ENCODE measurements around the gene CAPN5. TPM values are rescaled to one million over a fixed set of nuclear protein-coding genes. Genes with fewer than 3 reads are reported as not detected.

Gene CAPN5
- total RNA-seq, 1 donor from 2014 or later = 7.9 TPM

GRCh38 chr11:77130763-77131513, 64.2 kb downstream of the CAPN5 start:
- intact Hi-C loops (cut with DNase I) = no loop called here
- no peak for DNase-seq (ENCODE audit: low spot score in 2 of 2)
- H3K27ac ChIP-seq = peak overlapping the region; percentile 44 to 48

DNA sequence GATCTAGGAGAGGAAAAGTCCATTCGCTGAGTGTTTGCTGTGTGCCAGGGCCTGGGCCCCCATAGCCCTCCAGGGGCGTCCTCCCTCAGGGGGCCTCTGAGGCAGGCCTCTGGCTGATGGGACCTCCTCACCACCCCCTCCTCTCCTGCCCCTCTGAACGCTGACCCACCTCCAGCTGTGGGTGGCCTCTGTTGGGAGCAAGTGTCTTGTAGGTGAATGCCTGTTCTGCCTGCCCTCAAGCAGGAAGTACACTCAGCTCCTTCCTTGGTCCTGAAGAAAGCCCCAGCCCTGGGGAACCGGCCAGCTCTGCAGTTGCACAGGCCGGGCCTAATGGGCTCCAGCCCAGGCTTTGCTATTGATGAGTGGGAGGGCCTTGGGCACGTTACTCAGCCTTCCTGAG, 64.8 kb downstream of the CAPN5 start:
- no peaks in the 10 kb centered on the region for H3K27me3 ChIP-seq
- TF ChIP-seq, protein P1, sequence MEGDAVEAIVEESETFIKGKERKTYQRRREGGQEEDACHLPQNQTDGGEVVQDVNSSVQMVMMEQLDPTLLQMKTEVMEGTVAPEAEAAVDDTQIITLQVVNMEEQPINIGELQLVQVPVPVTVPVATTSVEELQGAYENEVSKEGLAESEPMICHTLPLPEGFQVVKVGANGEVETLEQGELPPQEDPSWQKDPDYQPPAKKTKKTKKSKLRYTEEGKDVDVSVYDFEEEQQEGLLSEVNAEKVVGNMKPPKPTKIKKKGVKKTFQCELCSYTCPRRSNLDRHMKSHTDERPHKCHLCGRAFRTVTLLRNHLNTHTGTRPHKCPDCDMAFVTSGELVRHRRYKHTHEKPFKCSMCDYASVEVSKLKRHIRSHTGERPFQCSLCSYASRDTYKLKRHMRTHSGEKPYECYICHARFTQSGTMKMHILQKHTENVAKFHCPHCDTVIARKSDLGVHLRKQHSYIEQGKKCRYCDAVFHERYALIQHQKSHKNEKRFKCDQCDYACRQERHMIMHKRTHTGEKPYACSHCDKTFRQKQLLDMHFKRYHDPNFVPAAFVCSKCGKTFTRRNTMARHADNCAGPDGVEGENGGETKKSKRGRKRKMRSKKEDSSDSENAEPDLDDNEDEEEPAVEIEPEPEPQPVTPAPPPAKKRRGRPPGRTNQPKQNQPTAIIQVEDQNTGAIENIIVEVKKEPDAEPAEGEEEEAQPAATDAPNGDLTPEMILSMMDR (IDR thresholded peaks at IDR 0.05) = no peak
- no peaks in the 10 kb centered on the region for H3K36me3 ChIP-seq
- intact Hi-C loops (cut with DNase I) = no loop called here
- H3K4me3 ChIP-seq = no peak overlapping the region
- H3K4me1 ChIP-seq = peaks cover 11 to 20% of the 10 kb centered on the region in 2 donors
- no peaks in the 10 kb centered on the region for H3K9me3 ChIP-seq
- peak overlapping the region; percentile 42 to 48 for H3K27ac ChIP-seq
- no peak for DNase-seq (ENCODE audit: low spot score in 2 of 2)

More at GRCh38 chr11:77130763-77131513, 64.2 kb downstream of the CAPN5 start:
- no peaks in the 10 kb centered on the region for H3K27me3 ChIP-seq
- no peak overlapping the region for H3K4me3 ChIP-seq
- H3K9me3 ChIP-seq = no peaks in the 10 kb centered on the region
- H3K36me3 ChIP-seq = no peaks in the 10 kb centered on the region
- TF ChIP-seq, protein P1 (IDR thresholded peaks at IDR 0.05) = no peak
- H3K4me1 ChIP-seq = peaks cover 11 to 20% of the 10 kb centered on the region in 2 donors

DNA sequence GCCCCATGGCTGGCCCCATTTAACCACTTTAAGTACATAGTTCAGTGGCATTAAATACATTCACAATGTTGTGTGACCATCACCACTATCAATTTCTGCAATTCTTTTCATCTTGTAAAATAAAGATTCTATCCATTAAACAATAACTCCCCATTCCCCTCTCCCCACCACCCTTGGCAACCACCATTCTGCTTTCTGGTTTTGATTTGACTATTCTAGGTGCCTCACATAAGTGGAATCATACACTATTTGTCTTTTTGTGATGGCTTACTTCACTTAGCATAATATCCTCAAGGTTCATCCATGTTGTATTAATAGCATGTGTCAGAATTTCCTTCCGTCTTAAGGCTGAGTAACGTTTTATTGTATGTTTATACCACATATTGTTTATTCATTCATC, 68.3 kb downstream of the CAPN5 start:
- Histone ChIP-seq H3K4me1 (peaks cover 0 to 6% of the 10 kb centered on the region in 2 donors), H3K4me3 (no peak overlapping the region)

GRCh38 chr11:77136074-77136473, 69.3 kb downstream of the CAPN5 start:
- TF ChIP-seq, protein P1 (IDR thresholded peaks at IDR 0.05) = no peak
- Histone ChIP-seq H3K4me3 (no peak overlapping the region), H3K27me3 (no peaks in the 10 kb centered on the region), H3K36me3 (no peaks in the 10 kb centered on the region), H3K4me1 (peaks cover 0 to 4% of the 10 kb centered on the region in 2 donors), H3K9me3 (no peaks in the 10 kb centered on the region), H3K27ac (no peak overlapping the region)
- intact Hi-C loops (cut with DNase I) = no loop called here
- no peak for DNase-seq (ENCODE audit: low spot score in 2 of 2)

More for the DNA sequence above, 68.3 kb downstream of the CAPN5 start:
- TF ChIP-seq, protein P1 (IDR thresholded peaks at IDR 0.05) = no peak
- no peaks in the 10 kb centered on the region for H3K27me3 ChIP-seq
- no peak overlapping the region for H3K27ac ChIP-seq
- no peaks in the 10 kb centered on the region for H3K9me3 ChIP-seq
- no peaks in the 10 kb centered on the region for H3K36me3 ChIP-seq
- intact Hi-C loops (cut with DNase I) = no loop called here
- no peak for DNase-seq (ENCODE audit: low spot score in 2 of 2)

- no peak overlapping the region for H3K4me3 ChIP-seq
- H3K27me3 ChIP-seq = no peaks in the 10 kb centered on the region
- TF ChIP-seq, protein P1 (IDR thresholded peaks at IDR 0.05) = no peak
- H3K9me3 ChIP-seq = no peaks in the 10 kb centered on the region
- no peak overlapping the region for H3K27ac ChIP-seq
- no peaks in the 10 kb centered on the region for H3K36me3 ChIP-seq
- DNase-seq (ENCODE audit: low spot score in 2 of 2) = no peak
- intact Hi-C loops (cut with DNase I) = no loop called here
- H3K4me1 ChIP-seq = no peaks in the 10 kb centered on the region
These were observed 70.1 kb downstream of the CAPN5 start for GRCh38 chr11:77136784-77137420.

Data from ascending aorta (tissue), 2 donors.